CD4-positive, alpha-beta T cell treated with Interleukin-17A for 4 hours (primary cell): Measurements from ENCODE around the gene FRMD5.
"Not testable (repeated sequence)": the region's sequence is repeated elsewhere in the genome, so short reads cannot be mapped to it uniquely, and the experiment has no call there.

ENCODE experiments used
- DNase-seq: peaks from one replicate; pipeline ENCODE4 v3.0.0-alpha.2; 2020; ENCODE audit warnings: mixed read lengths

FRMD5 gene

GRCh38 chr15:43826508-43827341 lies 368.3 kb downstream of the FRMD5 start, which contains the start of gene WDR76:
TSS of gene WDR76 (plus strand) at chr15:43827002. CDS start at chr15:43827033, 31 bp downstream.
- DNase-seq = peak; percentile 76

DNA sequence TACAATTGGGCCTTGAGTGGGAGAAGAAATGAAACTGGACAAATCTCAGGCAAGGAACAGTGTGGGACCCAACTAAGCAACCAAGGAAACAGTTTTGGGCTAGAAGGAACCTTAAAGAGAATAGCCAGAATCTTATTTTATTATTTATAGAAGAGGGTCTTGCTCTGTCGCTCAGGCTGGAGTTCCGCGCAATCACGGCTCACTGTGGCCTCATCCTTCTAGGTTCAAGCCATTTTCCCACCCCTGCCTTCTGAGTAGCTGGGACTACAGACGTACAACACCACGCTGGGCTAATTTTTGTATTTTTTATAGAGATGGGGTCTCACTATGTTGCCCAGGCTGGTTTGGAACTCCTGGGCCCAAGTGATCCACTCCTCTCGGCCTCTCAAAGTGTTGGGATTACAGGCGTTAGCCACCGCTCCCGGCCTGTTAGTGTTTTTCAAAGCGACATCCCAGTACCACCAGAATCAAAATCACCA lies 369.0 kb downstream of the FRMD5 start:
- no peak for DNase-seq

DNA sequence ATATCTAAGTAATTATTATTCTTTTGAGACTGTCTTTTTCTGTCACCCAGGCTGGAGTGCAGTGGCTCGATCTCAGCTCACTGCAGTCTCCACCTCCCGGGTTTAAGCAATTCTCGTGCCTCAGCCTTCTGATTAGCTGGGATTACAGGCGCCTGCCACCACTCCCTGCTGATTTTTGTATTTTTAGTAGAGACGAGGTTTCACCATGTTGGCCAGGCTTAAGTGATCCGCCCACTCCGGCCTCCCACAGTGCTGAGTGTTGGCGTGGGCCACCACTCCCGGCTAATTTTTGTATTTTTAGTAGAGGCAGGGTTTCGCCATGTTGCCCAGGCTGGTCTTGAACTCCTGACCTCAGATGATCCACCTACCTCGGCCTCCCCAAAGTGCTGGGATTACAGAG lies 369.8 kb downstream of the FRMD5 start:
- DNase-seq = not testable (repeated sequence)

DNA sequence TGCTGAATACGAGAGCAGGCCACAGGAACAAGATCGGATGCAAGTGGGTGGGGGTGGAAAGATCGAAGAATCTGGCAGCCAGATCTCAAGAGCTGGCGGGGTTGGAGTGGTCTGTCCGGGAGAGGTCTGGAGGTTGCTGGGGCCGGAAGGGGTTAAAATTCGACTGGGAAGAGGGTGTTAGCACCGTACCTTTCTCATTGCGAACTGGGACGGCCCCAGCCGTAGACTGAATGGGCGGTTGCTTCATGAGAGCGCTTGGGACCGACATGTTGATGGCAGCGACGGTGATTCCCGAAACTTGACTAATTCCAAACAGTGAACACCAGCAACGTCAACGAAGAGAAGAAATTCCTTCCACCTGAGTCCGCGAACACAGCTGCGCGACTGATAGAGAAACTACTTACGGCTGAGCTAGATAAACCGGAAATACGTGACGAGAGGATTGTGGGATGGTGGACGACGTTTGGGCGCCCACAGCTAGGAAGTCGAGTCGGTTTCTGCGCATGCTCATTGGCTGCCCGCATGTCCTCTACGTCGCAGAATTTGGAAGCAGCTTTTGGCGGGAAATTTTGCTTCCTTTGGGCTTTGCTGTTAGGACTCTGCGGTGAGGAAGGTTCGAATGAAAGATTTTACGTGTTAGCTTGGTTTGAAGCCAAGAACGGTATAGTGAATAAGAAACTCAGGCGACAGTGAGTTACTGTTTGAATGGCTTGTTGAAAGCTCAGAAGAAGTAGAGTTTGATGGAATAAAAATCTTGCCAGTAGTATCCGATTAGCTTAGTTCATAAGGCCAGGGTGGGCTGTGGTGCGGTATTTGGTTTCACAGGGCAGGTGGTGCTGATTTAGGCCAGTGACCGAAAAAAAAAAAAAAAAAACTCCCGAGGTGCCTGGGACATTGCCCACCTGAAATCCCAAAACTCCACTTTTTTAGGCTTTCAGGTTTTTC lies 370.5 kb downstream of the FRMD5 start, which contains the start of gene MFAP1:
Gene MFAP1, minus strand, starts transcription at position 389 of the 945 bp plus-strand sequence. Its CDS starts 121 bp downstream, at position 268.
- peak; percentile 93 for DNase-seq

DNA sequence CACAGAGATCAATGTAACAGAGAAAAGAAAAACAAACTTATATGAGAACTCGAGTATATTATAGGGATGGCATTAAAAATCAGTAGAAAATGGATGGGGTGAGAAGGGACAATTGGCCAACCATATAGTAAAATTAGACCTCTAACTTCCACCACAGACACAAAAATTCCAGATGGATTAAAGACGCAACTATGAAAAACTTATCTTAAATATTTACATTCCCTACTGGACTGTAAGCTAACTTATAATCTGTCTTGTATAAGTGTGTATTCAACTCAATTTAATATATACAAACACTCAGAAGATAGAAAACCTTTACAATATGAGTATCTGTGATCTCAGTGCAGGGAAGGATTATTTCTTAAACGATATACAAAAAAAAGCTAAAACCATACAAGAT lies 373.6 kb downstream of the FRMD5 start:
- no peak for DNase-seq
